AG04450 (cell line): ENCODE data around the gene MIER3. TPM values are rescaled to one million over a fixed set of nuclear protein-coding genes. Genes with fewer than 3 reads are reported as not detected.

Experiments used
- CTCF ChIA-PET: fragments of 300-600, 350-600 bp; formaldehyde crosslinking; extraction: SDS; loops from one replicate; lab custom pipeline; 2022; ENCODE audit warnings: antibody characterized with exemption, inconsistent platforms; lab: Charles Lee
- POLR2A ChIA-PET: fragments of 350-600 bp; formaldehyde crosslinking; extraction: SDS; loops from one replicate; lab custom pipeline; 2021; ENCODE audit warnings: antibody characterized with exemption, inconsistent platforms; lab: Yijun Ruan, JAX
- DNase-seq: peaks from one replicate; pipeline ENCODE4 v3.0.0-alpha.2; 2011; ENCODE audit warnings: low read depth, low spot score
- H3K27ac ChIP-seq: one replicate; pipeline ENCODE4 v1.5.1; 2012; ENCODE audit warnings: low read depth, low read length, control low read depth
- H3K27me3 ChIP-seq: one replicate; pipeline ENCODE4 v1.6.0; 2012; ENCODE audit warnings: low read length; ENCODE audit not compliant: control insufficient read depth, insufficient read depth
- H3K4me3 ChIP-seq: 2 replicates; pipeline ENCODE4 v1.5.1; 2011; ENCODE audit warnings: mild to moderate bottlenecking, low read depth, low read length, control low read depth
- H3K9me3 ChIP-seq: 2 replicates; pipeline ENCODE4 v1.5.1; 2012; ENCODE audit warnings: low read length; ENCODE audit not compliant: control insufficient read depth, insufficient read depth
- CTCF ChIP-seq: IDR thresholded peaks from 2 replicates; pipeline ENCODE4 v1.5.1; 2011; ENCODE audit warnings: low read depth, low read length, control low read depth, inconsistent platforms
- polyA plus RNA-seq: library from polyadenylated mRNA; depleted of rRNA; stranded (reverse); fragments of >200 nt; gene quantifications from 2 replicates; pipeline ENCODE4 v1.2.3, GENCODE V29; 2011

Gene MIER3
- polyA plus RNA-seq, 1 experiment = 19.4 TPM

- no peak for TF ChIP-seq CTCF
- DNase-seq = no peak
- no peaks in the 10 kb centered on the region for H3K9me3 ChIP-seq
- H3K27me3 ChIP-seq = peaks cover 2% of the 10 kb centered on the region
- ChIA-PET CTCF (interaction anchor here (0.6 to 1.1 kb wide), 3 partner anchors 9 to 151 kb away, joined by 3 to 5 read pairs (median 3); no protein-coding TSS in a partner anchor), POLR2A (interaction anchor here (0.6 kb wide), 1 partner anchor 9 kb away, joined by 4 read pairs; no protein-coding TSS in a partner anchor)
- no peak overlapping the region for H3K4me3 ChIP-seq
- H3K27ac ChIP-seq = no peak overlapping the region
These were observed 35.2 kb upstream of the MIER3 start for GRCh38 chr5:56987171-56987570.

GRCh38 chr5:56986626-56986947 lies 34.7 kb upstream of the MIER3 start:
- no peaks in the 10 kb centered on the region for H3K9me3 ChIP-seq
- POLR2A ChIA-PET = interaction anchor here (0.6 to 0.7 kb wide), 2 partner anchors 10 to 1803 kb away, joined by 4 to 7 read pairs; no protein-coding TSS in a partner anchor
- no peak overlapping the region for H3K27ac ChIP-seq
- H3K4me3 ChIP-seq = no peak overlapping the region
- CTCF ChIA-PET = interaction anchor here (0.6 to 0.9 kb wide), 2 partner anchors 59 to 152 kb away, joined by 3 to 5 read pairs; no protein-coding TSS in a partner anchor
- DNase-seq = no peak
- no peak for TF ChIP-seq CTCF
- H3K27me3 ChIP-seq = no peaks in the 10 kb centered on the region

- no peaks in the 10 kb centered on the region for H3K27me3 ChIP-seq
- ChIA-PET CTCF (no interaction called here), POLR2A (interaction anchor here (0.7 kb wide), 1 partner anchor 1803 kb away, joined by 7 read pairs; no protein-coding TSS in a partner anchor)
- H3K27ac ChIP-seq = no peak overlapping the region
- H3K9me3 ChIP-seq = no peaks in the 10 kb centered on the region
- H3K4me3 ChIP-seq = no peak overlapping the region
- DNase-seq = no peak
- TF ChIP-seq CTCF = no peak
These were observed 34.2 kb upstream of the MIER3 start for GRCh38 chr5:56985936-56986625.

GRCh38 chr5:56984445-56984844 lies 32.5 kb upstream of the MIER3 start:
- TF ChIP-seq CTCF = no peak
- Histone ChIP-seq H3K27ac (no peak overlapping the region), H3K9me3 (no peaks in the 10 kb centered on the region), H3K4me3 (no peak overlapping the region), H3K27me3 (no peaks in the 10 kb centered on the region)
- ChIA-PET CTCF (no interaction called here), POLR2A (no interaction called here)
- no peak for DNase-seq

GRCh38 chr5:56983593-56984361 lies 31.9 kb upstream of the MIER3 start:
- Histone ChIP-seq H3K4me3 (no peak overlapping the region), H3K27me3 (no peaks in the 10 kb centered on the region), H3K9me3 (no peaks in the 10 kb centered on the region), H3K27ac (no peak overlapping the region)
- ChIA-PET CTCF (no interaction called here), POLR2A (no interaction called here)
- TF ChIP-seq CTCF = no peak
- no peak for DNase-seq
